Fibroblast of skin of abdomen (primary cell): ENCODE measurements around the gene LRRC55.

Source experiments
- DNase-seq: peaks from one replicate; pipeline ENCODE4 v3.0.0-alpha.2; 2013

The LRRC55 gene

DNA sequence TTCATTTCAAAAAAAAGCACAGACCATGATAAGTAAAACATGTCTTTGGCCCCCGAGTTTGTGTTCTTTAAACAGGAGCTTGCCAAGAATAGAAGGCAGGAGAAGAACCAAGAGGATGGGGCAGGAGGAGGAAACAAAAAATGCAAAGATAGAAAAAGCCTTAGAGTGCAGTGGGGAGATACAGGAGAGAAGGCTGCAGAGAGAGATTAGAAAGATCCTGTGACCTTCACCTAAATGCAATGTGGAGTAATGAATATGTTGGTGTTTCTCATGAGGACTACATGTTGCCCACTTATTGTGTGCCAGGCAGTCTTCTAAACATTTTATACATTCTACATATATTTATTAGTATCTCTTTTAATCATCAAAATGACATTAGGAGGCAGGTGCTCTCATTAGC is 57.6 kb downstream of the LRRC55 start:
- DNase-seq = no peak

GRCh38 chr11:57240007-57240406 is 58.3 kb downstream of the LRRC55 start:
- no peak for DNase-seq

DNA sequence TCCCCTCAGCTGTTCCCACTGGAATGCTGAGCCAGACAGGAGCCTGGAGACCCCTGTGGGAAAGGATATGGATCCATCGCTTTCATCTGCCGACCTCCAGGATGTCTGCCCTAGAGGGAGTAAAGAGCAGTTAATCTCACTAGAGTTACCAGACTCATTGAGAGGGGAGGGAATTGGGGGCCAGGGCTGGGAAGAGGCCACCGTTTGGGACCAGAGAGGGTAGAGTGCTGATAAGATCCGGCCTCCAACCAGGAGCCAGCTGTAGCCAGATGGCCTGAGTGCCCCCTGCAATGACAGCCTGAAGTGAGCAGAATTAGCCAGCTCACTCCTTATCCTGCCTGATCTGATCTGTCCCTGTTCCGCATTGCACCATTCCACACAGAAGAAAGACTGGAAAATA is 59.0 kb downstream of the LRRC55 start:
- no peak for DNase-seq
